GM12892 (cell line): Measurements from ENCODE around the gene NOL4L.

Source experiments
- POLR2A ChIP-seq: IDR thresholded peaks from 2 replicates; pipeline ENCODE4 v1.6.1; 2011; ENCODE audit warnings: low read depth, low read length, control low read depth
- POLR2AphosphoS5 ChIP-seq: IDR thresholded peaks from 2 replicates; pipeline ENCODE4 v1.6.1; 2011; ENCODE audit warnings: low read depth, low read length, control low read depth

GRCh38 chr20:32528905-32529670 lies 56.0 kb downstream of the NOL4L start:
- TF ChIP-seq POLR2A: no peak
- TF ChIP-seq POLR2AphosphoS5: no peak
